Fibroblast of lung (primary cell): ENCODE measurements around the gene GPR15LG. TPM values are rescaled to one million over a fixed set of nuclear protein-coding genes. Genes with fewer than 3 reads are reported as not detected.

ENCODE experiments used
- DNase-seq, 2 donors: peaks; one replicate each; pipeline versions ENCODE4 v3.0.0 to v3.0.0-alpha.2; 2010; ENCODE audit warnings: low read depth in 2 of 2
- H2AFZ ChIP-seq: 2 replicates; pipeline ENCODE4 v1.5.1; 2012; ENCODE audit warnings: low read length, control low read depth, inconsistent platforms
- H3K27ac ChIP-seq: 2 replicates; pipeline ENCODE4 v1.5.1; 2011; ENCODE audit warnings: low read length, control low read depth; ENCODE audit not compliant: insufficient read depth
- H3K27me3 ChIP-seq: 2 replicates; pipeline ENCODE4 v1.5.1; 2011; ENCODE audit warnings: mild to moderate bottlenecking, low read length; ENCODE audit not compliant: control insufficient read depth, insufficient read depth
- H3K36me3 ChIP-seq: 2 replicates; pipeline ENCODE4 v1.5.1; 2011; ENCODE audit warnings: low read length; ENCODE audit not compliant: control insufficient read depth, insufficient read depth
- H3K4me1 ChIP-seq: 2 replicates; pipeline ENCODE4 v1.5.1; 2011; ENCODE audit warnings: low read length; ENCODE audit not compliant: control insufficient read depth, insufficient read depth; ENCODE audit errors: extremely low read depth
- H3K4me2 ChIP-seq: 2 replicates; pipeline ENCODE4 v1.5.1; 2011; ENCODE audit warnings: low read length, control low read depth; ENCODE audit not compliant: insufficient read depth; ENCODE audit errors: extremely low read depth
- H3K4me3 ChIP-seq, 4 experiments: fragments of 200-600 bp in 1 of 4; sonication (generic) in 1 of 4; replicated peaks in 1 of 4; 2 replicates each; pipeline ENCODE4 v1.5.1; 2011 to 2016; ENCODE audit warnings: low read length in 4 of 4, low read depth in 3 of 4, mild to moderate bottlenecking in 3 of 4, control low read depth in 2 of 4, inconsistent platforms in 1 of 4, mixed read lengths in 1 of 4; ENCODE audit not compliant: insufficient read depth in 1 of 4; ENCODE audit errors: control extremely low read depth in 1 of 4
- H3K79me2 ChIP-seq: 2 replicates; pipeline ENCODE4 v1.5.1; 2012; ENCODE audit warnings: mild to moderate bottlenecking, low read length, inconsistent platforms; ENCODE audit not compliant: control insufficient read depth, insufficient read depth
- H3K9ac ChIP-seq: 2 replicates; pipeline ENCODE4 v1.5.1; 2011; ENCODE audit warnings: mild to moderate bottlenecking, low read length, control low read depth; ENCODE audit not compliant: insufficient read depth
- H3K9me3 ChIP-seq: 2 replicates; pipeline ENCODE4 v1.5.1; 2012; ENCODE audit warnings: low read depth, low read length; ENCODE audit not compliant: control insufficient read depth, insufficient read depth
- H4K20me1 ChIP-seq: 2 replicates; pipeline ENCODE4 v1.5.1; 2011; ENCODE audit warnings: low read length; ENCODE audit not compliant: control insufficient read depth, insufficient read depth; ENCODE audit errors: extremely low read depth
- EZH2 ChIP-seq: IDR thresholded peaks from 2 replicates; pipeline ENCODE4 v1.5.1; 2012; ENCODE audit warnings: low read length, control low read depth, mild to moderate bottlenecking; ENCODE audit errors: missing control alignments
- polyA plus RNA-seq, 2 donors: library from polyadenylated mRNA; depleted of rRNA in 1 of 2; stranded (reverse) in 1 of 2; unstranded in 1 of 2; fragments of >200 nt; gene quantifications; 2 replicates each; pipeline ENCODE4 v1.2.1, GENCODE V29; 2011 to 2012; ENCODE audit warnings: missing spikeins in 1 of 2
- total RNA-seq: library from RNA; depleted of rRNA; stranded (reverse); fragments of >200 nt; gene quantifications from 2 replicates; pipeline ENCODE4 v1.2.1, GENCODE V29; 2014
- TF ChIP-seq, protein P1 (sequence below), 2 donors: IDR thresholded peaks in 1 of 2; conservative IDR thresholded peaks in 1 of 2; 1 replicate in 1 of 2; 2 replicates in 1 of 2; pipeline ENCODE4 v1.5.1; 2011 to 2012; ENCODE audit warnings: low read length in 2 of 2, control low read depth in 1 of 2, inconsistent platforms in 1 of 2, low read depth in 1 of 2, mild to moderate bottlenecking in 1 of 2

Gene GPR15LG
- total and polyA plus RNA-seq, 2 donors (not counting 1 experiment from before 2014, with no cell fraction given), result not detected

DNA sequence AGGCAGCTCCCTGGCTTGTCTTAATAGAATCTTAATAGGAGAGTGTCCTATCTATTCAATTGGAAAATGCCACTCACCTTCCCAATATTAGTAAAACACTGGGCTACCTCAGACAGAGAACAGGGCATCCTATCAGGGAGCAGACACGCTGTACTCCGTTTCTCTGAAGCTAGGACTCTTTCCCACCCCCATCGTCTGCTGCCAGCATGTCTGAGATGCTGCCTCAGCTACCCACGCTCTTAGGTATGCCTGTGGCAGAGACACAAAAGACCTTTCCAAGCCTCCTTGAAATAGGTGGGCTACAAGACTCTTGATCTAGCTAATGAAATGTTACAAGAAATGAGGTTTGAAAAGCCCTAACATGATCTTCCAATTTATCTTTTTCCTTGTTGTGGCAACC is 54.2 kb downstream of the GPR15LG start:
- H3K9ac ChIP-seq, result no peak overlapping the region
- no peak for DNase-seq
- H3K4me3 ChIP-seq, result no peak overlapping the region
- TF ChIP-seq, protein P1, sequence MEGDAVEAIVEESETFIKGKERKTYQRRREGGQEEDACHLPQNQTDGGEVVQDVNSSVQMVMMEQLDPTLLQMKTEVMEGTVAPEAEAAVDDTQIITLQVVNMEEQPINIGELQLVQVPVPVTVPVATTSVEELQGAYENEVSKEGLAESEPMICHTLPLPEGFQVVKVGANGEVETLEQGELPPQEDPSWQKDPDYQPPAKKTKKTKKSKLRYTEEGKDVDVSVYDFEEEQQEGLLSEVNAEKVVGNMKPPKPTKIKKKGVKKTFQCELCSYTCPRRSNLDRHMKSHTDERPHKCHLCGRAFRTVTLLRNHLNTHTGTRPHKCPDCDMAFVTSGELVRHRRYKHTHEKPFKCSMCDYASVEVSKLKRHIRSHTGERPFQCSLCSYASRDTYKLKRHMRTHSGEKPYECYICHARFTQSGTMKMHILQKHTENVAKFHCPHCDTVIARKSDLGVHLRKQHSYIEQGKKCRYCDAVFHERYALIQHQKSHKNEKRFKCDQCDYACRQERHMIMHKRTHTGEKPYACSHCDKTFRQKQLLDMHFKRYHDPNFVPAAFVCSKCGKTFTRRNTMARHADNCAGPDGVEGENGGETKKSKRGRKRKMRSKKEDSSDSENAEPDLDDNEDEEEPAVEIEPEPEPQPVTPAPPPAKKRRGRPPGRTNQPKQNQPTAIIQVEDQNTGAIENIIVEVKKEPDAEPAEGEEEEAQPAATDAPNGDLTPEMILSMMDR (conservative IDR thresholded peaks at IDR 0.05 in 1 of 2, IDR thresholded peaks at IDR 0.05 in 1 of 2; ENCODE audit: low read depth in 1 of 2, low read length in 2 of 2), result no peak
- no peak for TF ChIP-seq EZH2
- H3K27ac ChIP-seq, result no peak overlapping the region
- no peaks in the 10 kb centered on the region for H3K79me2 ChIP-seq
- no peak overlapping the region for H3K4me2 ChIP-seq
- H2AFZ ChIP-seq, result no peak overlapping the region
- H4K20me1 ChIP-seq, result no peaks in the 10 kb centered on the region
- H3K4me1 ChIP-seq, result no peaks in the 10 kb centered on the region
- H3K9me3 ChIP-seq, result no peaks in the 10 kb centered on the region
- H3K36me3 ChIP-seq, result no peaks in the 10 kb centered on the region
- H3K27me3 ChIP-seq, result no peaks in the 10 kb centered on the region

DNA sequence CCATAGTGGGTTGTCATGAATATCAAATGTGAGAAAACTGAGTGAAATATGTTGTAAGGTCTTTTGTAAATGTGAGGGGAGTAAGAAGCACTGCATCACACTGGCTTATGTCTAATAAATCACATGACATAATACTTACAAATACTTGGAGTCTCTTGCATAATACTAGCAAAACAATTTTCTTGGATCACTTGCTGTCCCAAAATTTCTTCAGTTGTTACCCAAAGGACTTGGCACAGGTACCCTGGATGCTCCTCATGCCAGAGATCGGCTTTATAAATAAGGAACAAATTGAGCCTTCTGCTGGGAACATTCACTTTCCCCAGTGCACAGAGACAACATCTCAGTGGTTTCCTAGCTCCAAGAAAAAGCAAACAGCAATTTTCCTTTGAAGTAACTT is 56.8 kb downstream of the GPR15LG start:
- Histone ChIP-seq H3K4me1 (no peaks in the 10 kb centered on the region), H4K20me1 (no peaks in the 10 kb centered on the region), H3K9me3 (no peaks in the 10 kb centered on the region), H3K79me2 (no peaks in the 10 kb centered on the region), H3K4me2 (no peak overlapping the region), H3K9ac (no peak overlapping the region), H3K27me3 (no peaks in the 10 kb centered on the region), H3K27ac (no peak overlapping the region), H3K36me3 (no peaks in the 10 kb centered on the region), H2AFZ (no peak overlapping the region), H3K4me3 (no peak overlapping the region)
- TF ChIP-seq, protein P1 (conservative IDR thresholded peaks at IDR 0.05 in 1 of 2, IDR thresholded peaks at IDR 0.05 in 1 of 2; ENCODE audit: low read depth in 1 of 2, low read length in 2 of 2), result no peak
- no peak for TF ChIP-seq EZH2
- DNase-seq, result no peak

DNA sequence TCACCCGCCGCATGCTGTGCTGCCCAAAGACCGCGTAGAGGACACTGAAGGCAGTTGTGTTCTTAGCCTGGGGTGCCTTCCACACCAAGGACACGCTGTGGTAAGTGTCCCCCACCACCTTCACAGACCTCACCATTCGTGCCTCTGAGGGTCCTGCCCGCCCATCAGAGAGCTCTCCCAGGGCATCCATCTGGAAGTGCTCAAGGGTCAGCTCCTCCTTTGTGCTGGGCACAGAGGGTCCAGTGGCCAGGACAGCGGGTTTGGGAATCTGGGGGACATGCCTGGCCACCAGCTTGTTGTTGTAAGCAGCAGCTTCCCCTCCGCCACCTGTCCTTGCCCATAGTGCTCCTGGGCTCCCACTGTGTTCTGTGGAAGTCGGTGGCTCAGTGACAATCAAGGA is 58.8 kb downstream of the GPR15LG start:
- no peaks in the 10 kb centered on the region for H3K9me3 ChIP-seq
- no peaks in the 10 kb centered on the region for H4K20me1 ChIP-seq
- DNase-seq, result no peak
- no peaks in the 10 kb centered on the region for H3K36me3 ChIP-seq
- H3K4me3 ChIP-seq, result no peak overlapping the region
- H3K79me2 ChIP-seq, result no peaks in the 10 kb centered on the region
- no peaks in the 10 kb centered on the region for H3K27me3 ChIP-seq
- no peak overlapping the region for H3K9ac ChIP-seq
- H3K27ac ChIP-seq, result no peak overlapping the region
- no peak overlapping the region for H2AFZ ChIP-seq
- no peak overlapping the region for H3K4me2 ChIP-seq
- no peaks in the 10 kb centered on the region for H3K4me1 ChIP-seq
- TF ChIP-seq, protein P1 (conservative IDR thresholded peaks at IDR 0.05 in 1 of 2, IDR thresholded peaks at IDR 0.05 in 1 of 2; ENCODE audit: low read depth in 1 of 2, low read length in 2 of 2), result no peak
- no peak for TF ChIP-seq EZH2
